NCI-H128 (cell line): ENCODE measurements around the gene UBE2K.
"Not testable (repeated sequence)": the region's sequence is repeated elsewhere in the genome, so short reads cannot be mapped to it uniquely, and the experiment has no call there.

Source experiments
- DNase-seq: peaks from one replicate; lab custom pipeline; 2025; ENCODE audit not compliant: unreplicated experiment; lab: John Stamatoyannopoulos, UW

The UBE2K gene

GRCh38 chr4:39792529-39792928 is 94.6 kb downstream of the UBE2K start:
- no peak for DNase-seq

GRCh38 chr4:39792976-39793375 is 95.0 kb downstream of the UBE2K start:
- DNase-seq: not testable (repeated sequence)

- no peak for DNase-seq
Measured at GRCh38 chr4:39802005-39802404, 104.1 kb downstream of the UBE2K start.

- no peak for DNase-seq
Measured at GRCh38 chr4:39808231-39808749, 110.4 kb downstream of the UBE2K start.

GRCh38 chr4:39812500-39812899 is 114.6 kb downstream of the UBE2K start:
- no peak for DNase-seq

DNA sequence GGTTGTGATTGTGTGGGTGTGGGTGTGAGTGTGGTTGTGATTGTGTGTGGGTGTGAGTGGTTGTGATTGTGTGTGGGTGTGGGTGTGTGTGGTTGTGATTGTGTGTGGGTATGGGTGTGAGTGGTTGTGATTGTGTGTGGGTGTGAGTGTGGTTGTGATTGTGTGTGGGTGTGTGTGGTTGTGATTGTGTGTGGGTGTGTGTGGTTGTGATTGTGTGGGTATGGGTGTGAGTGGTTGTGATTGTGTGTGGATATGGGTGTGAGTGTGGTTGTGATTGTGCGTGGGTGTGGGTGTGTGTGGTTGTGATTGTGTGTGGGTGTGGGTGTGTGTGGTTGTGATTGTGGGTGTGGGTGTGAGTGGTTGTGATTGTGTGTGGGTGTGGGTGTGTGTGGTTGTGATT is 115.1 kb downstream of the UBE2K start:
- not testable (repeated sequence) for DNase-seq

DNA sequence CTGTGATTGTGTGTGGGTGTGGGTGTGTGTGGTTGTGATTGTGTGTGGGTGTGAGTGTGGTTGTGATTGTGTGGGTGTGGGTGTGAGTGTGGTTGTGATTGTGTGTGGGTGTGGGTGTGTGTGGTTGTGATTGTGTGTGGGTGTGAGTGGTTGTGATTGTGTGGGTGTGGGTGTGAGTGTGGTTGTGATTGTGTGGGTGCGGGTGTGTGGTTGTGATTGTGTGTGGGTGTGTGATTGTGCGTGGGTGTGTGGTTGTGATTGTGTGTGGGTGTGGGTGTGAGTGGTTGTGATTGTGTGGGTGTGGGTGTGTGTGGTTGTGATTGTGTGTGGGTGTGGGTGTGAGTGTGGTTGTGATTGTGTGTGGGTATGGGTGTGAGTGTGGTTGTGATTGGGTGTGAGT is 115.8 kb downstream of the UBE2K start:
- not testable (repeated sequence) for DNase-seq

DNA sequence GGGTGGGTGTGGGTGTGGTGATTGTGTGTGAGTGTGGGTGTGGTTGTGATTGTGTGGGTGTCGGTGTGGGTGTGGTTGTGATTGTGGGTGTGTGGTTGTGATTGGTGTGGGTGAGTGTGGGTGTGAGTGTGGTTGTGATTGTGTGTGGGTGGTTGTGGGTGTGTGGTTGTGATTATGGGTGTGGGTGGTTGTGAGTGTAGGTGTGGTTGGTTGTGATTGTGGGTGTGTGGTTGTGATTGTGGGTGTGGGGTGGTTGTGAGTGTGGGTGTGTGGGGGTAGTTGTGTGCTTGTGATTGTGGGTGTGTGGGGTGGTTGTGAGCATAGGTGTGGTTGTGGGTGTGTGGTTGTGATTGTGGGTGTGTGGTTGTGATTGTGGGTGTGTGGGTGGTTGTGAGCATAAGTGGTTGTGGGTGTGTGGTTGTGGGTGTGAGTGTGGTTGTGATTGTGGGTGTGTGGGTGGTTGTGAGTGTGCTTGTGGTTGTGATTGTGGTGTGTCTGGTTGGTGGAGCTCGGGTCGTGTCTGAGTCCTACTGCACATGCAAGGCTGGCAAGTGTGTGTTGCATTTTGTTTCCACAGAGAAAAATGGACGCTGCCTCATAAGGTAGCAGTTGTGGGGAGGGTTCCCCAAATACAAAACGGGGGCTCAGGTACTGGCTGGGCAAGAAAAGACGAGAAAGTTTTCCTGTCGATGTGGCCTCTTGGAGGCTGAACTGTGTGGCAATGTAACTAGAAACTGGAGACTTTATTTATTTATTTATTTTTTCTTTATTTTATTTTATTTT is 116.7 kb downstream of the UBE2K start:
- DNase-seq: no peak

- DNase-seq: no peak
Measured at GRCh38 chr4:39818646-39819045, 120.7 kb downstream of the UBE2K start.

DNA sequence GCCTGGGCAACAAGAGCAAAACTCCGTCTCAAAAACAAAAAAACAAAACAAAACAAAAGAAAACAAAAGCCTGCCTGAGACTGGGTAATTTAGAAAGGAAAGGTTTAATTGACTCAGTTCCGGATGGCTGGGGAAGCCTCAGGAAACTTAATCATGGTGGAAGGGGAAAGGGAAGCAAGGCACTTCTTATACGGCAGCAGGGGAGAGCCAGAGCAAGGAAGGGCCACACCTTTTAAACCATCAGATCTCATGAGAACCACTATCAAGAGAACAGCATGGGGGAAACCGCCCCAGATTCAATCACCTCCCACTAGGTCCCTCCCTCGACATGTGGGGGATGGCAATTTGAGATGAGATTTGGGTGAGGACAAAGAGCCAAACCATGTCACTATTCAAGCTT is 122.2 kb downstream of the UBE2K start:
- DNase-seq: no peak

DNA sequence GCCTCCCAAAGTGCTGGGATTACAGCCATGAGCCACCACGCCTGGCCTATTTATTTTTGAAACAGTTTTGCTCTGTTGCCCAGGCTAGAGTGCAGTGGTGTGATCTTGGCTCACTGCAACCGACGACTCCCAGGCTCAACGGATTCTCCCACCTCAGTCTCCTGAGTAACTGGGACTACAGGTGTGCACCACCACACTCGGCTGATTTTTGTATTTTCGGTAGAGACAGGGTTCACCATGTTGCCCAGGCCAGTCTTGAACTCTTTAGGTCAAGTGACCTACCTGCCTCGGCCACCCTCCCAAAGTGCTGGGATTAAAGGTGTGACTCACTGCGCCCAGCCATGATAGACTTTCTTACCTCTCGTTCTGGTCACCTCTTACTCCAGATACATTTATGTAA is 124.0 kb downstream of the UBE2K start:
- no peak for DNase-seq

DNA sequence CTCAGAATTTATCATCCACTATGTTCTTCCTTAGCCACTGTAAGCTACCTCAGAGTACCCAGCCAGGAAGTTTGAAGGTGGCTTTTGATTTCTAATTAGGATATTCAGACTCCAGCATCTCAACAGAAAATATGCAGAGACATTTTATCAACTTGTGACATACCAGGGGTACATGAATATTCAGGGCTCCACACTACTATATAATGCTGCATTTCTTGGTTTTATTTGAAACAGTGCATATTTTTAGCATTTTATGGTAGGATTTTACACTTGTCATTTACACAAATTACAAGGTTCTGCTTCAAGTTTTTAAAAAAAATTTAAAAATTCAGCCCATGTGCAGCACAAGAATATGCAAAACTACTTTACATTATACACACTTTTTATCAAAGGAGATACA is 124.7 kb downstream of the UBE2K start:
- DNase-seq: no peak

- no peak for DNase-seq
Measured at GRCh38 chr4:39823191-39823590, 125.3 kb downstream of the UBE2K start.

- DNase-seq: no peak
Measured at GRCh38 chr4:39825090-39825489, 127.2 kb downstream of the UBE2K start.

GRCh38 chr4:39825741-39826231 is 127.8 kb downstream of the UBE2K start:
- DNase-seq: no peak
